ENCODE results near the gene CCNYL1.

- TF ChIP-seq YY1 (IDR thresholded peaks at IDR 0.05; ENCODE audit: insufficient read depth, insufficient read length) = no peak
- no peak for TF ChIP-seq ZNF274 (IDR thresholded peaks at IDR 0.05; ENCODE audit: low read depth, low read length)
Measured at GRCh38 chr2:207704671-207705070, 6.8 kb upstream of the CCNYL1 start.

All from NT2/D1 (cell line).